NCI-H748 treated with DMSO at 0.1 percent for 48 hours (cell line): Measurements from ENCODE around the gene CHRNA4.
"Not testable (repeated sequence)": the region's sequence is repeated elsewhere in the genome, so short reads cannot be mapped to it uniquely, and the experiment has no call there.

Experiments
- DNase-seq: peaks from one replicate; lab custom pipeline; 2025; lab: John Stamatoyannopoulos, UW

Gene CHRNA4

DNA sequence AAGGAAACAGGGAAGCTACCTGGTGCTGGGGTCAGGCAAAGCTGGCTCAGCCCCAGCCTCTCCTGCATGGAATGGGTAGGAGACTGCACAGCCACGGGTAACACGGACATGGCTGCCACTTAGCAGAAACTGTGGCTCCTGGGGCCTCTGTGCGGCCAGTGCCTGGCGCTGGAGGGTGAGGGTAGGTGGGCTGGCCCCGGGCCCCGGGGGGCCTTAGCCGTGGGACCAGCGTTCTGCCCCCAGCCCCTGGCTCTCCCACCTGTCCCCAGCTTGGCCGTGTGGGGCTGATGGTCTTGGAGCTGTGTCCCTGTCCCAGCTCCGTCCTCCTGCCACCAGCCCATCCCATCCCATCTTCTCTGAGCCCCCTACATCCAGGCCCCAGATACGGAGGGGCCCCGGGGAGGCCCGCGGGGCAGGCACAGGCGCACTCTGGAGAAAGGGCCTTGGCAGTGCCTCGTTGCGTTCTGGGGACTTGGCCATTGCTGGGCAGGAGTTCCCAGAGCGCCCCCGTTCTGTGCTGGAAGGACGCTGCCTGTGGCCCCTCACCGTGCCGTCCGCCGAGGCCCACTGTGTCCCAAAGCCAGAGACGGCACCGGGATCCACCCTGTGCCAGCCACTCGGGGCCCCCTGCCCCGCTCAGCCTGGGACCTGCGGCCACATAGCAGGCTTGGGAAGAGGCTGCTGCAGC is 12.2 kb downstream of the CHRNA4 start:
- no peak for DNase-seq

DNA sequence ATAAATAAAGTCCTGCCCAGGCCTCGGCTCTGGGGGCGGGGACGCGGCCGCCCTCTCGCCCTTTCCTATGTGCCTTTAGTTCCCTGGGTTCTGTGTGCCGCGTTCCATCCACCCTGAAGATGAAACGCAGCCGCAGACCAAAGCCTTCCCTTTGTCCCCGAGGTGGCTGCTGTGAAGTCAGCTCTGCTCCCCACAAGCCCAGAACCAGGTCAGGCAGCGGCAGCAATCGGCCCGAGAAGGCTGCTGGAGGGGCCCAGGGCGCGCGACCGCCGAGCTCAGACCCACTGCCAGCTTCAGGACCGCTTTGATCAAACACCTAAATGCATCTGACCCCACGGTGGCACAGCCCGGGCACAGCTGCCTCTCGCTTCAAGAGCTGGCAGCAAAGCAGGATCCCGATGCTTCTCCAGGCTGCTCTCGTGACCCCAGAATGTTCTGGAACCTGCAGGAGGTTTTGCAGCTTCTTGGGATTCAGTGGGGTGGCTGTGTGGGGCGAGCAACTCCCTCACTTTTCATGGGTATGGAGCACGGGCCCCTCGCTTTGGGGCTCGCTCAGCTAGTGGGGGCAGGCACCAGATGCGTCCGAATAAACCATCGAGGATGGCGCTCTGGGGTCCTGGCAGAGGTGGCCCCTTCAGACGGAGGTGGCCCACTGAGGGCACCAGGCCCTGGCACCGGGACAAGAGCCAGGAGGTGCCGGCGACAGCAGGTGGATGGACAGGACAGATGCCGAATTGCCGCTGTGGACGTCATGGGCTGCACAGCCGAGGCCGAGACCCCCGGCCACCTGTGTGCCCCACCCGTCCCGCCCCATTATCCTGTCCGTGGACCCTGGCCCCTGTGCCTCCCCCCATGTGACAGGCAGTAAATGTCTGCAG is 13.0 kb downstream of the CHRNA4 start:
- DNase-seq, result no peak

DNA sequence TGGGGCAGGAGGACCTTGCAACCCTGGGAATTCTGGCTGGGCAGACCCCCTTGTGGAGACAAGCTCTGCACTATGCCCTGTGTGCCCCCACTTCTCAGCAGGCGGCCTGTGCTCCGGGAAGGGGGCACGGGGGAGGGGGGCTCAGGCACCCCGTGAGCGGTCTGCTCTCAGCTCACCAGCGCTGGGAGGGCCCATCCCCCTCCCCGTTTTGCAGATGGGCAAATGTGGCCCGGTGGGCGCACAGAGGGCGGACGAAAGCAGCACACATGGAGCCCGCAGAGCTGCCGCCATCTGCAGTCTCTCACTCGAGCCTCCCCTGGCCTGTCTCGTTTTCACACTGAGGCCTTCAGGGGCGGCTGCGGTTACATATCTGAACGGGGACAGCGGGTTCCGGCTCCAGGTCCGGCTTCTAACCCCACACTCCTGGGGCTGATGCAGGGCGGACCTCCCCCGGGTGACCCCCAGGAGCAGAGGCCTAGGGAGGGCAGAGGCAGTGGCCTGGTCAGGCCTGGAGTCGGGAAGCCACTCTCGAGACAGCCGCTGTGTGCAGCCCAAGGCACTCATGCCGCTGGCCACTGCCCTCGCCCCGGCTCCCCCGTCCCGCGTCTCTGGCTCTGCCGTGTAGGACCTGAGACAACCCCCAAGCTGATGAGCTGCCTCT is 13.9 kb downstream of the CHRNA4 start:
- no peak for DNase-seq

DNA sequence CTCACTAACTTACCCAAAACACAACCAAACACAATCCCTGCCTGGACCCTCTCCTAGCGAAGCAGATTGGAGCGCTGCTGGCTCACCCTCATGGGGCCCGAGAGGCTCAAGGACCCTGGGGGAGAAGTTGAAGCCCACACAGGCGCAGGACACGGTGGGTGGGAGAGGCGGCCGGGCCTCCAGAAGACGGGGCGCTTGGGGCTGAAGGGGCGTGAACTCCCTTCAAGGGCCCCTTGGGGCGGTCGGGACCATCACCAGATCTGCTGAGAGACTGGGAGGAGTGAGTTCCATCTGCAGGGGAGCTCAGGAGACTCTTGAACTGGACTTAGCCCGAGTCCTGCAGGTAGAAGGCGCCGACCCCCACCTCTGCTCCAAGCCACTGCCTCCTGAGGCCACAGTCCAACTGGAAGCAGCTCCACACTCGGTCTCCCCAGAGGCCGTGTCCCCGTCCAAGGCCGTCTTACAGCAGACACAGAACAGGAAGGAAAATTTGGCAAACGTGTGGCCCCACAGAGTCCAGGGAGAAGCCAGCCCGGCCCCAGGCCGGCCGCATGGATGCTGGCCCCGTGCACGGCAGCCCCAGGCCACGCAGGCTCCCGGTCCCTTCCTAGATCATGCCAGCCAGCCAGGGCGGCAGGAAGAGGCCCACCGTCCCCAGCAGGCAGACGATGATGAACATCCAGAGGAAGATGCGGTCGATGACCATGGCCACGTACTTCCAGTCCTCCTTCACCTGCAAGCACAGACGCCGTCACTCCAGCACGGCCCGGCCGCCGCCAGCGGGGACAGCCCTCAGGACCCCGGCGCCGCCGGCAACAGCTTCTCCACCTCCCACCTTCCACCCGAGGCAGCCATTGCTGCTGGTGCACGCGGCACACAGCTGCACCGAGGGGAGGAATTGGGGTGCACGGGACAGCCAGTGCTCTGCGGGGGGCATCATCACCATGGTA is 14.7 kb downstream of the CHRNA4 start:
- DNase-seq, result no peak

DNA sequence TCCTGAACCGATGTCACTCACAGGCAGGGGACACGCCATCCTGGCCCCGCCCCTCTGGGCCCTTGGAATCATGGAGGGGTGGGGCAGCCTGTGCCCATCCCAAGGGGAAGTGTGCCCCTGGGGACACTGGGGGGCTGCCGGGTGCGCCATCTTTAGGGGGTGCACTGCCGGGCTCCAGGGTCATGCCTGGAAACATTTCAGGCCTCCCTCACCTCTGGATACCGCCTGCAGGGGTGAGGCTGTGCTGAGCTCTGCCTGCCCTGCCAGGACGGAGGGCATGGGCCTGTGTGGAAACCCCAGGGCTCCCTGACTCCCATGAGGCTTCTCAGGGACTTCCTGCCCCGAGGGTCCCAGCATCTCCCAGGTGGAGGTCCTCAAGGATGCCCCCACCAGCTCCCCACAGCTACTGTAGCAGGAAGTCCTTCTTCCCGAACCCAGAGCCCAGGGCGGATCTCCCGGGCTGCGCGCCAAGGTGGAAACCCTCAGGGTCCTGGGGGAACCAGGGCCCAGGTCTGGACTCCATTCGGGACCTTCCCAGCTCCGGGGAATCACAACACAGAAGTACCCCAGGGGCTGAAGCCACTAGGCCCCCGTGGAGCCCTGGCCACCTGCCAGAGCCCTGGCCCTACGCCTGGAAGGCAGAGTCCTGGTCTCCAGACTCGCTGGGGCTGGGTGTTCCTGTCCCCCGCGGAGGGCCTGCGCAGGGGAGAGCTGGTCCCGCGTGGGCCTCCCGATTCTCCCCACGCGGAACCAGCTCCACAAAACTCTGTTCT is 15.6 kb downstream of the CHRNA4 start:
- DNase-seq, result no peak

DNA sequence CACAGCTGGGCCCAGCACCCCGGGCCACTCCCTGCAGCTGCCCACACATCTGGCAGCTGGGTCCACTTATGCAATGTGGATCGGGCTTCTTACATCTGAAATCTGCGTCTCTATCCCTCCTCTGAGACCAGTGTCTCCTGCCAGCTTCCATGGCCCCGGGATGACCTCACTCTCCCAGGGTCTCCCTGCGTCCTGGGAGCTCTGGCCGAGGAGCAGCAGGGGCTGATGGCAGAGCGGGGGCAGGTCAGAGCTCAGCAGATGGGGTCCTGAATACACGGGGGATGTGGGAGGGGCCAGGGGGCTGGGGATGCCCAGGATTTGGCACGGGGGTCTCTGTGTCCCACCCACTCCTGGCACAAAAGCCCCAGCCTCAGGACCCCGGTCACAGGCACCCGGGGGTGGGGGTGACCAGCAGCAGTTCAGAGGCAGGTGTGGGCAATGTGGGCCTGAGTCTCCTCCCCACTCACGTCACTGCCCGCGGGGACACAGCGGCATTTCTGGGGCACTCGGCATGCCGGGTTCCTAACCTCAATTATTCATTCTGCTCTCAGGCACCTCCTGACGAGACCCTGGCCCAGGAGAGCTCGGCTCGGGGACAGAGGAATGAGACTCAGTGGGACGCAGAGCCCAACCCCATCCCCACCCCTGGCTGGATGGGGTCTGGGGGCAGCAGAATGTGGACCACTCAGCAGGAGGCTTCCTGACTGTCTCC is 16.4 kb downstream of the CHRNA4 start:
- DNase-seq, result no peak

DNA sequence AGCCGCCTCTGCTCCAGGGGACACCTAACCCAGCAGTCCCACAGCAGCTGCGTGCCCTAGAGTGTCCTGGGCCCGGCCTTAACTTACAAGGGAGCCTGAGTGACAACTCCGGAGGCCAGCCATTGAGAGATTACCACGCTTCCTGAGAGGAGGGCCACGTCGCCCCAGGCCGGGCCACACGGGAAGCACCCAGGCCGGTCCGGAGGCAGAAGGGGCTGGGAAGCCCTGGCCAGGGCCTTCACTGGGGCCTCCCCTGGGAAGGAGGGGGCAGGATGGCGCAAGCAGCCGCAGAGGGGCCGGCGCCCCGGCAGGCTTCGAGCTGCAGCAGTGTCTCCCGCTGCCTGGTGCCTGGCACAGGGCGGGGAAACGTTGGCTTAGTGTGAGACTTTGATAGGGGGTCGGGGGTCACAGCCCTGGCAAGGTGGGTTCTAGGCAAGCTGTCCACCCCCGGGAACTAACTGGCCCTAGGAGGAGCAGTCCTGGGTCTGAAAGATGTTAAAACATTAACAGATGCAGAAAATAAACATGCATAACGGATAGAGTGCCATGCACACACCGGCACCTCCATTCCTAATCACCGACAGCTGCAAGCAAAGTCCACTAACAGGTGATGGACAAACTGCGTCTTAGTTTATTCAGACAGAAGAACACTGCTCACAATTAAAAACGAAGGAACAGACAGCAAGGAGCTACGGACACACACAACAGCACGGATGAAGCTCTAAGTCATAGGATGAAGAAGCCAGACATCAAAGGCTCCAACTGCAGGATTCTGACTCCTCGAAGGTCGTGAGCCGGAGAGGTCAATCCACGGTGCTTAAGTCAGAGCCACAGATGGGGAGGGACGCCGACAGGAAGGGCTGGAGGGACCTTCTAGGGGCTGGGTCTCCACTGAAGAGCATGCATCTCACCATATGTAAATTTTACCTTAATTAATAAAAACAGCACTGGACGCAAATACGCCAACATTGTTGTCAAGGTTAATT is 17.4 kb downstream of the CHRNA4 start:
- no peak for DNase-seq

DNA sequence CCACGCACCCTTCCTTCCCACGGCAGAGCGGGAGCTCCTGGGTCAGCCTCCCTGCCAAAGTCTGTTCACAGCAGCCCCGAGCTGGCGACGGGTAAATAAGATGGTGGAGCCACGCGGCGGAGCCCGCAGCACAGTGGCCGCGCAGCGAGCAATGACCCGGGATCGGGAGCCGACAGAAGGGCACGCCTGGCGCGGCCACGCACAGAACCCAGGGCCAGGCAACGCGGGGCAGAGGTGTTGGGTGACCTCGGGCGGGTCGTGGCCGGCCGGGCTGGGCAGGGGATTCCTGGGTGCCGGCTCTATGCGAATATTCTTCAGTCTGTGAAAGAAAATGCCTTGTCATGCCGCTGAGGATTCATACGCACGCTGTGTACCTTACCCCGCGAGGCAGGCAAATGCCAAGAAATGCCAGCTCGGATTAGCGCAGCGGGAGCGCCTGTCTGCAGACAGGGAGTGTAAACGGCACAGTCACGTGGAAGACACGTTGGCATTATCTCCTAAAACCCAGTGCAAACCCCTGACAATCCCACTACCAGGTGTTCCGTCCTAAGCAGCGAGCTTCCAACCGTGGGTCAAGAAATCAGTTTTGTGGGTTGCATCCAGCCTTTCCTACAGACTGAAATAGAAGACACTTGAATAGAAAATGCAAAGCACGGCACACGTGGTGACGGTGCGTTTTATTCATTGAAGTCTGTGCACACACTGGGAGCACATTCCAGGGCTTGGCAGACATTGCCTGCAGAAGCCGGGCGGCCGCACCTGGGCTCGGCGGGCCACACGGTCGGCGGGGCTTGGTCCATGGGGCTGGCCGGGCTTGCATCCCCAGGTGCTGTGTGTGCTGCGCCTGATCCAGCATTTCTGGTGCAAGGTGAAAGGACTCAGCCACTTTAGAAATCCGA is 18.3 kb downstream of the CHRNA4 start:
- no peak for DNase-seq

DNA sequence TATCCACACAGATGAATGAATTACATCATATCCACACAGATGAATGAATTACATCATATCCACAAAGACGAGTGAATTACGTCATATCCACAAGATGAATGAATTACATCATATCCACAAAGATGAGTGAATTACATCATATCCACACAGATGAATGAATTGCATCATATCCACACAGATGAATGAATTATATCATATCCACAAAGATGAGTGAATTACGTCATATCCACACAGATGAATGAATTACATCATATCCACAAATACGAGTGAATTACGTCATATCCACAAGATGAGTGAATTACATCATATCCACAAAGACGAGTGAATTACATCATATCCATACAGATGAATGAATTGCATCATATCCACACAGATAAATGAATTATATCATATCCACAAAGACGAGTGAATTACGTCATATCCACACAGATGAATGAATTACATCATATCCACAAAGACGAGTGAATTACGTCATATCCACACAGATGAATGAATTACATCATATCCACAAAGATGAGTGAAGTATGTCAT is 20.9 kb downstream of the CHRNA4 start:
- DNase-seq, result not testable (repeated sequence)

DNA sequence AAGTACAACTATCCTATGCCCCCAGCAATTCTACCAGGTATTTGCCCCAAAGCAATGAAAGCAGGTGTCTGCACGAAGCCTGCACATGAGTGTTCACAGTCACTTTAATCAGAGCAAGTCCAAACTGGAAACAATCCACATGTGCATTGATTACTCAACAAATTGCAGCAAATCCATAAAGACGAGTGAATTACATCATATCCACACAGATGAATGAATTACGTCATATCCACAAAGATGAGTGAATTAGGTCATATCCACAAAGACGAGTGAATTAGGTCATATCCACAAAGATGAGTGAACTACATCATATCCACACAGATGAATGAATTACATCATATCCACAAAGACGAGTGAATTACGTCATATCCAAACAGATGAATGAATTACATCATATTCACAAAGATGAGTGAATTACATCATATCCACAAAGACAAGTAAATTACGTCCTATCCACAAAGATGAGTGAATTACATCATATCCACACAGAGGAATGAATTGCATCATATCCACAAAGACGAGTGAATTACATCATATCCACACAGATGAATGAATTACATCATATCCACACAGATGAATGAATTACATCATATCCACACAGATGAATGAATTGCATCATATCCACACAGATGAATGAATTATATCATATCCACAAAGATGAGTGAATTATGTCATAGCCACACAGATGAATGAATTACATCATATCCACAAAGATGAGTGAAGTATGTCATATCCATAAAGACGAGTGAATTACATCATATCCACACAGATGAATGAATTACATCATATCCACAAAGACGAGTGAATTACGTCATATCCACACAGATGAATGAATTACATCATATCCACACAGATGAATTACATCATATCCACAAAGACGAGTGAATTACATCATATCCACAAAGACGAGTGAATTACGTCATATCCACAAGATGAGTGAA is 21.7 kb downstream of the CHRNA4 start:
- not testable (repeated sequence) for DNase-seq

DNA sequence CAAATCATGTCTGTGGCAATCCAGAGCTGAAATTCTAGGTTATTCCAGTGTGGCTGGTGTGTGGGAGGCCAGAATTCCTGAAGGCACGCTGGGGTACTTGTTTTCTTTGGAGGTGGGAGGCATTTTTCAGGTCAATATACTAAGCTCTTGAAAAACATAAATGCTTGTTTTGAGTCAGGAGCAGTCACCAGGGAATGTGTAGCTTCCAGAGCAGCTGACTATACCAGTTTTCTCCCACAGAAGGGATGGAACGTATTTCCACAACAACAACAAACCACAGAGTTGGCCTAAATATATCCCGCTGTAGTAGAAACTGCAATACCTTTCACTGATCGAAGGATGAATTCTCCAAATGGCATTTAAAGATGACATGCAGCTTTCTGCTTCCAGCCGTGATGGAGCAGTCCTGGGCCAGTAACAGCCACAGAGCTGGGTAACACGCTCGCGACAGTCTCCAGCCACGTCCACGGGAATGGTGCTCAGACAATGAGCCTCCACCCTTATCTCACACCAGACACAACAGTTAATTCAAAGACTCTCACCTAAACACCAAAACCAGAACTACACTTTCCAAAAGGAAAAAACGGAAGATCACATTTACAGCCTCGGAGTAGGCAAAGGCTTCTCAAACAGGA is 23.2 kb downstream of the CHRNA4 start:
- no peak for DNase-seq

DNA sequence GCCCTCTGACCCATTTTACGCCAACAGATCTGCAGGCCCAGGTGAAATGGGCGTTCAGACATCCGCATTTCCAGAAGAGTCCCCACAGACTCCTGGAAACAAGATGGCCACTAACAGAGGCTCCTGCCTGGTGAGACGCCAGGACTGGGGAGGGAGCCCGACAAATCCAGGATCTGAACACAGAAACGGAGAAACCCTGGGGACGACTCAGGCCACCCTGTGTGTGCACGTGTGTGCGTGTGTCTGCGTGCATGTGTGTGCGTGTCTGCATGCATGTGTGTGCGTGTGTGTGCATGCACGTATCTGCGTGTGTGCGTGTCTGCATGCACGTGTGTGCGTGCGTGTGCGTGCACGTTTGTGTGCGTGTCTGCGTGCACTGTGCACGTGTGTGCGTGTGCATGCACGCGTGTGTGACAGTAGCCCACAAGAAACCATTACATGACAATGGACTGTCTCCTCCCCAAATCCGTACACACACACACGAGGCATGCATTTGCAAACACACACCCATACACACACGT is 24.9 kb downstream of the CHRNA4 start:
- DNase-seq, result no peak

DNA sequence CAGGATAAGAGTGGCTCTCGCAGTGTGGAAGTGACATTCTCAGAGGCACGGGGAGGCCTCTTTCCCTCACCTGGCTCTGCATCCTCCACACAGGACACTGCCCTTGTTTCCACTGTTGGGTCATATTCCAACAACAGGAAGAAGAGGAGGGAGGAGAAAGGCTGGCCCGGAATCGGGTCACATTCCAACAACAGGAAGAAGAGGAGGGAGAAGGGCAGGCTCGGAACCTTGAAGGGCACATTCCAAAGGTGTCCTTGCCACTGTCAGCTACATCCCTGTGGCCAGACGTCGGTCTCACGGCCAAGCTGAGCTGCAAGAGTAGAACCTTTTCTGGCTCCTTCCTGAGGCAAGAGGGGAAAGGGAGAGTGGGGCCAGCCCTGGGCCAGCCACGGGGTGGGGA is 25.4 kb downstream of the CHRNA4 start:
- DNase-seq, result no peak

DNA sequence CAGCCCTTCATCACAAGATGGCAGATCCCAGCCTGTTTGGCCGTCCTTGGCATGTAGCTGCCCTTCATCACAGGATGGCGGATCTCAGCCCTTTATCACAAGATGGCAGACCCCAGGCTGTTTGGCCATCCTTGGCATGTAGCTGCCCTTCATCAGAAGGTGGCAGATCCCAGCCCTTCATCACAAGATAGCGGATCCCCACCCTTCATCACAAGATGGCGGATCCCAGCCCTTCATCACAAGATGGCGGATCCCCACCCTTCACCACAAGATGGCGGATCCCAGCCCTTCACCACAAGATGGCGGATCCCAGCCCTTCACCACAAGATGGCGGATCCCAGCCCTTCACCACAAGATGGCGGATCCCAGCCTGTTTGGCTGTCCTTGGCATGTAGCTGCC is 26.1 kb downstream of the CHRNA4 start:
- not testable (repeated sequence) for DNase-seq

DNA sequence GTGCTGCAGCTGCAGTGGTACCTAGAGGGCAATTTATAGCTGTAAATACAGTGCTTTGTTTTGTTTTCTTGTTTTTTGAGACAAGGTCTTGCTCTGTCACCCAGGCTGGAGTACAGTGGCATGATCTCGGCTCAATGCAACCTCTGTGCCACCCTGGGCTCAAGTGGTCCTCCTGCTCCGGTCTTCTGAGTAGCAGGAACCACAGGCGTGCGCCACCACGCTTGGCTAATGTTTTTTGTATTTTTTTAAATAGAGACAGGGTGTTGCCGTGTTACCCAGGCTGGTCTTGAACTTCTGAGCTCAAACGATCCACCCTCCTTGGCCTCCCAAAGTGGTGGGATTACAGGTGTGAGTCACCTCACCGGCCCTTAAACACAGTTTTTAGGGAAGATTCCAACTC is 26.8 kb downstream of the CHRNA4 start:
- DNase-seq, result no peak
